Endothelial cell of umbilical vein (primary cell): ENCODE data around the gene P2RY8. TPM values are rescaled to one million over a fixed set of nuclear protein-coding genes. Genes with fewer than 3 reads are reported as not detected.

Experiments
- BruUV-seq: library from RNA; stranded (reverse); fragments of 400-500 nt; replicated peaks from 2 replicates; lab custom pipeline; 2021; lab: Mats Ljungman, UMichigan
- CTCF ChIA-PET: fragments of 300-600, 350-600 bp; sonication (Branson Sonifier 250); formaldehyde crosslinking; loops from one replicate; lab custom pipeline; 2021; ENCODE audit warnings: antibody characterized with exemption, inconsistent platforms; lab: Charles Lee
- POLR2A ChIA-PET: fragments of 300-600, 350-600 bp; sonication (Branson Sonifier 250); formaldehyde crosslinking; loops from one replicate; lab custom pipeline; 2021; ENCODE audit warnings: antibody characterized with exemption, inconsistent platforms; lab: Charles Lee
- DNase-seq: peaks from one replicate; pipeline ENCODE4 v3.0.0-alpha.2; 2011; ENCODE audit warnings: low read depth, low spot score
- FAIRE-seq: peaks from 2 replicates; lab custom pipeline; 2011; peaks lifted over from hg19 to GRCh38; lab: Jason Lieb, UNC
- H2AFZ ChIP-seq: 2 replicates; pipeline ENCODE4 v1.6.0; 2012; ENCODE audit warnings: low read depth, low read length, control low read depth, inconsistent platforms
- H3K27ac ChIP-seq: 2 replicates; pipeline ENCODE4 v1.5.1; 2011; ENCODE audit warnings: low read depth, mild to moderate bottlenecking, control low read depth, low read length, moderate library complexity; ENCODE audit not compliant: insufficient read depth
- H3K27me3 ChIP-seq, 2 experiments: 2 replicates each; pipeline versions ENCODE4 v1.6.0 to v1.6.1; 2011; ENCODE audit warnings: low read length in 2 of 2, mixed read lengths in 1 of 2; ENCODE audit not compliant: control insufficient read depth in 2 of 2, insufficient read depth in 2 of 2
- H3K36me3 ChIP-seq, 2 experiments: 2 replicates in 1 of 2; 3 replicates in 1 of 2; pipeline ENCODE4 v1.5.1; 2011; ENCODE audit warnings: low read length in 2 of 2, mild to moderate bottlenecking in 1 of 2, moderate library complexity in 1 of 2; ENCODE audit not compliant: control insufficient read depth in 2 of 2, insufficient read depth in 2 of 2; ENCODE audit errors: extremely low read depth in 1 of 2
- H3K4me1 ChIP-seq: 3 replicates; pipeline ENCODE4 v1.5.1; 2011; ENCODE audit warnings: mild to moderate bottlenecking, low read length; ENCODE audit not compliant: control insufficient read depth, insufficient read depth; ENCODE audit errors: extremely low read depth
- H3K4me2 ChIP-seq: 2 replicates; pipeline ENCODE4 v1.6.1; 2011; ENCODE audit warnings: low read length, control low read depth, mixed read lengths; ENCODE audit not compliant: insufficient read depth
- H3K4me3 ChIP-seq, 3 experiments: fragments of 200-600 bp in 1 of 3; sonication (generic), shearing (Covaris generic) in 1 of 3; replicated peaks in 1 of 3; 2 replicates each; pipeline ENCODE4 v1.5.1; 2011 to 2016; ENCODE audit warnings: control low read depth in 3 of 3, low read length in 3 of 3, mild to moderate bottlenecking in 2 of 3, inconsistent platforms in 1 of 3, low read depth in 1 of 3, moderate library complexity in 1 of 3; ENCODE audit not compliant: insufficient read depth in 1 of 3
- H3K79me2 ChIP-seq: 2 replicates; pipeline ENCODE4 v1.6.0; 2012; ENCODE audit warnings: low read length, inconsistent platforms; ENCODE audit not compliant: control insufficient read depth, insufficient read depth
- H3K9ac ChIP-seq: replicated peaks from 2 replicates; pipeline ENCODE3; 2011; ENCODE audit warnings: low read length, control low read depth; ENCODE audit not compliant: insufficient read depth; ENCODE audit errors: extremely low read depth
- H3K9me1 ChIP-seq: replicated peaks from 3 replicates; pipeline ENCODE4 v1.6.0; 2011; ENCODE audit warnings: mild to moderate bottlenecking, low read length; ENCODE audit not compliant: control insufficient read depth, insufficient read depth; ENCODE audit errors: extremely low read depth
- H3K9me3 ChIP-seq: replicated peaks from 2 replicates; pipeline ENCODE4 v1.5.1; 2012; ENCODE audit warnings: low read length, inconsistent platforms; ENCODE audit not compliant: control insufficient read depth, insufficient read depth
- H4K20me1 ChIP-seq: replicated peaks from 2 replicates; pipeline ENCODE3; 2011; ENCODE audit warnings: mild to moderate bottlenecking, low read length; ENCODE audit not compliant: control insufficient read depth, insufficient read depth; ENCODE audit errors: extremely low read depth
- CTCF ChIP-seq, 2 donors: IDR thresholded peaks; 1 replicate in 1 of 2; 2 replicates in 1 of 2; pipeline ENCODE4 v1.5.1; 2011; ENCODE audit warnings: low read length in 2 of 2, mild to moderate bottlenecking in 2 of 2, moderate library complexity in 2 of 2, control low read depth in 1 of 2, inconsistent platforms in 1 of 2, low read depth in 1 of 2; ENCODE audit not compliant: insufficient read depth in 1 of 2; ENCODE audit errors: extremely low read depth in 1 of 2
- EZH2 ChIP-seq: IDR thresholded peaks from 2 replicates; pipeline ENCODE4 v1.6.1; 2012; ENCODE audit warnings: borderline replicate concordance, low read depth, mild to moderate bottlenecking, moderate library complexity, low read length, inconsistent platforms; ENCODE audit not compliant: severe bottlenecking
- FOS ChIP-seq: IDR thresholded peaks from 2 replicates; pipeline ENCODE4 v1.6.1; 2011; ENCODE audit warnings: mild to moderate bottlenecking, low read length, moderate library complexity, borderline replicate concordance; ENCODE audit not compliant: insufficient read depth
- GATA2 ChIP-seq: IDR thresholded peaks from 2 replicates; pipeline ENCODE4 v1.7.0; 2011; ENCODE audit warnings: low read depth, mild to moderate bottlenecking, moderate library complexity, mixed read lengths, low read length; ENCODE audit not compliant: insufficient read length, insufficient read depth
- JUN ChIP-seq: IDR thresholded peaks from 2 replicates; pipeline ENCODE4 v1.6.1; 2011; ENCODE audit warnings: borderline replicate concordance, low read depth; ENCODE audit not compliant: insufficient read length, insufficient read depth
- MAX ChIP-seq: IDR thresholded peaks from 2 replicates; pipeline ENCODE4 v1.6.1; 2011; ENCODE audit not compliant: insufficient read depth, insufficient read length
- MYC ChIP-seq: IDR thresholded peaks from one replicate; pipeline ENCODE4 v1.6.1; 2011; ENCODE audit warnings: mild to moderate bottlenecking, low read depth, low read length
- POLR2A ChIP-seq: IDR thresholded peaks from 2 replicates; pipeline ENCODE4 v1.6.1; 2012; ENCODE audit warnings: low read depth, mild to moderate bottlenecking, control low read depth, low read length
- POLR2AphosphoS5 ChIP-seq: IDR thresholded peaks from 2 replicates; pipeline ENCODE4 v1.6.1; 2012; ENCODE audit warnings: low read depth, mild to moderate bottlenecking, control low read depth, low read length, moderate library complexity; ENCODE audit not compliant: insufficient read depth
- dilution Hi-C: fragments of 300-500 bp; cut with MboI; formaldehyde crosslinking; loops from one replicate; pipeline ENCODE4 v1.15.0; 2019; ENCODE audit warnings: low sequenced_read_pairs; ENCODE audit not compliant: extremely low pct_ligation_motif_present
- intact Hi-C: fragments of 100-400 bp; cut with micrococcal nuclease; formaldehyde crosslinking; loops from one replicate; pipeline ENCODE4 v1.10.0; 2022
- polyA plus RNA-seq, 4 experiments: library from polyadenylated mRNA; depleted of rRNA in 3 of 4; stranded (reverse) in 3 of 4; unstranded in 1 of 4; fragments of >200 nt; gene quantifications; 2 replicates each; pipeline versions ENCODE4 v1.2.1 to v1.2.3, GENCODE V29; 2011 to 2012; ENCODE audit warnings: missing spikeins in 1 of 4
- total RNA-seq: library from RNA; stranded (reverse); gene quantifications from 2 replicates; pipeline ENCODE4 v1.2.3, GENCODE V29; 2021

P2RY8 gene
- total and polyA plus RNA-seq, 2 donors (not counting 3 experiments of a cell fraction or from before 2014, with no cell fraction given) = not detected

DNA sequence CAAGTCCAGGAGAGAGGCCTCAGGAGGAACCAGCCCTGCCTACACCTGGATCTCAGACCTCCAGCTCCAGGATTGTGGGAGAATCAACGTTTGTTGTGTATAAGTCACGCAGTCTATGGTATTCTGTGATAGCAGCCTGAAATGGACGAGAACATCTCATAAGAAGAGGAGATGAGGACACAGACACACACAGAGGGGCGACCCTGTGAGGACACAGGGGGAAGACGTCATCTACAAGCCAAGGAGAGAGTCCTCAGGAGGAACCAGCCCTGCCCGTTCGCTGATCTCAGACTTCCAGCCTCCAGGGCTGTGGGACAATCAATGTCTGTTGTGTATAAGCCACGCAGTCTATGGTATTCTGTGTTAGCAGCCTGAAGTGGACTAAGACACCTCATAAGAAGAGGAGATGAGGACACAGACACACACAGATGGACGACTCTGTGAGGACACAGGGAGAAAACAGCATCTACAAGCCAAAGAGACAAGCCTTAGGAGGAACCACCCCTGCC, 20.3 kb downstream of the P2RY8 start:
- Histone ChIP-seq H3K9me1 (no peaks in the 10 kb centered on the region), H3K27ac (no peak overlapping the region), H4K20me1 (no peaks in the 10 kb centered on the region), H3K4me1 (no peaks in the 10 kb centered on the region), H3K9ac (no peak overlapping the region), H3K79me2 (no peaks in the 10 kb centered on the region), H3K4me2 (no peak overlapping the region), H3K9me3 (no peaks in the 10 kb centered on the region), H3K4me3 (no peak overlapping the region), H3K36me3 (no peaks in the 10 kb centered on the region), H3K27me3 (no peaks in the 10 kb centered on the region), H2AFZ (no peak overlapping the region)
- ChIA-PET CTCF (no interaction called here), POLR2A (no interaction called here)
- dilution Hi-C loops (no loop called here), intact Hi-C loops (no loop called here)
- no TSS peak for BruUV-seq
- no peak for DNase-seq
- FAIRE-seq = no peak
- no peak for TF ChIP-seq GATA2
- TF ChIP-seq CTCF (IDR thresholded peaks at IDR 0.05; ENCODE audit: extremely low read depth in 1 of 2, insufficient read depth in 1 of 2, low read depth in 1 of 2, low read length in 2 of 2) = no peak
- no peak for TF ChIP-seq EZH2
- TF ChIP-seq FOS = no peak
- TF ChIP-seq MAX = no peak
- TF ChIP-seq JUN = no peak
- no peak for TF ChIP-seq MYC
- no peak for TF ChIP-seq POLR2A
- TF ChIP-seq POLR2AphosphoS5 = no peak
